HG03457 (cell line): Measurements from ENCODE around the gene SFMBT2.
"Not testable (repeated sequence)": the region's sequence is repeated elsewhere in the genome, so short reads cannot be mapped to it uniquely, and the experiment has no call there.

ENCODE experiments used
- ATAC-seq: cut with Tn5 transposase; IDR thresholded peaks from one replicate; pipeline ENCODE4 v1.9.1; 2021; ENCODE audit warnings: moderate number of reproducible peaks; ENCODE audit not compliant: unreplicated experiment

Gene SFMBT2

GRCh38 chr10:7403620-7404019 is 7.2 kb downstream of the SFMBT2 start:
- ATAC-seq = no peak

GRCh38 chr10:7401782-7402181 is 9.1 kb downstream of the SFMBT2 start:
- ATAC-seq = no peak

GRCh38 chr10:7401156-7401555 is 9.7 kb downstream of the SFMBT2 start:
- ATAC-seq = no peak

- ATAC-seq = no peak
Measured at GRCh38 chr10:7400068-7400715, 10.6 kb downstream of the SFMBT2 start.

GRCh38 chr10:7399533-7399932 is 11.3 kb downstream of the SFMBT2 start:
- no peak for ATAC-seq

- ATAC-seq = no peak
Measured at GRCh38 chr10:7397049-7398035, 13.5 kb downstream of the SFMBT2 start.

- not testable (repeated sequence) for ATAC-seq
Measured at GRCh38 chr10:7392301-7392700, 18.5 kb downstream of the SFMBT2 start.

GRCh38 chr10:7391748-7392147 is 19.1 kb downstream of the SFMBT2 start:
- ATAC-seq = no peak

GRCh38 chr10:7390689-7391110 is 20.1 kb downstream of the SFMBT2 start:
- ATAC-seq = not testable (repeated sequence)

GRCh38 chr10:7389844-7390243 is 21.0 kb downstream of the SFMBT2 start:
- ATAC-seq = no peak

GRCh38 chr10:7389346-7389745 is 21.5 kb downstream of the SFMBT2 start:
- no peak for ATAC-seq

- no peak for ATAC-seq
Measured at GRCh38 chr10:7388602-7389001, 22.2 kb downstream of the SFMBT2 start.

GRCh38 chr10:7388149-7388548 is 22.7 kb downstream of the SFMBT2 start:
- not testable (repeated sequence) for ATAC-seq

- ATAC-seq = no peak
Measured at GRCh38 chr10:7385114-7385513, 25.7 kb downstream of the SFMBT2 start.

- ATAC-seq = no peak
Measured at GRCh38 chr10:7383442-7383841, 27.4 kb downstream of the SFMBT2 start.

- ATAC-seq = no peak
Measured at GRCh38 chr10:7380704-7381241, 30.1 kb downstream of the SFMBT2 start.

GRCh38 chr10:7378602-7379403 is 32.0 kb downstream of the SFMBT2 start:
- no peak for ATAC-seq

- ATAC-seq = no peak
Measured at GRCh38 chr10:7377614-7378248, 33.1 kb downstream of the SFMBT2 start.

- no peak for ATAC-seq
Measured at GRCh38 chr10:7374795-7375194, 36.0 kb downstream of the SFMBT2 start.

- ATAC-seq = no peak
Measured at GRCh38 chr10:7373039-7373438, 37.8 kb downstream of the SFMBT2 start.
